AG04449 (cell line): ENCODE measurements around the gene ARL14.

ENCODE experiments used
- CTCF ChIA-PET: fragments of 350-600 bp; formaldehyde crosslinking; extraction: SDS; loops from one replicate; lab custom pipeline; 2021; ENCODE audit warnings: antibody characterized with exemption; lab: Yijun Ruan, JAX
- POLR2A ChIA-PET: fragments of 400-600, 350-600 bp; formaldehyde crosslinking; extraction: SDS; loops from one replicate; lab custom pipeline; 2020; ENCODE audit warnings: antibody characterized with exemption, inconsistent platforms; lab: Yijun Ruan, JAX
- DNase-seq: peaks from one replicate; pipeline ENCODE4 v3.0.0-alpha.2; 2010; ENCODE audit warnings: low read depth, low spot score
- H3K4me3 ChIP-seq: 2 replicates; pipeline ENCODE4 v1.5.1; 2011; ENCODE audit warnings: low read depth, mild to moderate bottlenecking, control low read depth, low read length
- CTCF ChIP-seq: IDR thresholded peaks from one replicate; pipeline ENCODE4 v1.5.1; 2011; ENCODE audit warnings: mild to moderate bottlenecking, moderate library complexity, low read length, control low read depth, inconsistent platforms; ENCODE audit not compliant: insufficient read depth; ENCODE audit errors: missing control alignments

Gene ARL14

GRCh38 chr3:160671231-160671630 lies 5.7 kb upstream of the ARL14 start:
- DNase-seq, result no peak
- no peak for TF ChIP-seq CTCF
- no peak overlapping the region for H3K4me3 ChIP-seq
- ChIA-PET CTCF (no interaction called here), POLR2A (no interaction called here)

GRCh38 chr3:160671995-160672394 lies 5.0 kb upstream of the ARL14 start:
- H3K4me3 ChIP-seq, result no peak overlapping the region
- DNase-seq, result no peak
- ChIA-PET POLR2A (no interaction called here), CTCF (interaction anchor here (2.4 kb wide), 1 partner anchor 14 kb away, joined by 16 read pairs; no protein-coding TSS in a partner anchor)
- TF ChIP-seq CTCF, result no peak

GRCh38 chr3:160673188-160673587 lies 3.8 kb upstream of the ARL14 start:
- no peak overlapping the region for H3K4me3 ChIP-seq
- TF ChIP-seq CTCF, result no peak
- no peak for DNase-seq
- POLR2A ChIA-PET, result no interaction called here
- CTCF ChIA-PET, result interaction anchor here (2.4 kb wide), 1 partner anchor 13 kb away, joined by 16 read pairs; no protein-coding TSS in a partner anchor

GRCh38 chr3:160675566-160676124 lies 1.3 kb upstream of the ARL14 start:
- ChIA-PET POLR2A (no interaction called here), CTCF (no interaction called here)
- TF ChIP-seq CTCF, result no peak
- H3K4me3 ChIP-seq, result no peak overlapping the region
- DNase-seq, result no peak

DNA sequence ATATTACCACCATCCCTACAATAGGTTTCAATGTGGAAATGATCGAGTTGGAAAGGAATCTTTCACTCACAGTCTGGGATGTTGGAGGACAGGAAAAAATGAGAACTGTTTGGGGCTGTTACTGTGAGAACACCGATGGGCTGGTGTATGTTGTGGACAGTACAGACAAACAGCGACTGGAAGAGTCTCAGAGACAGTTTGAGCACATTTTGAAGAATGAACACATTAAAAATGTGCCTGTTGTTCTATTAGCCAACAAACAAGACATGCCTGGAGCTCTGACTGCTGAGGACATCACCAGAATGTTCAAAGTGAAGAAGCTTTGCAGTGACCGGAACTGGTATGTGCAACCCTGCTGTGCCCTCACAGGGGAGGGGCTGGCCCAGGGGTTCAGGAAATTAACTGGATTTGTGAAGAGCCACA lies 510 bp downstream of the ARL14 start:
- TF ChIP-seq CTCF, result no peak
- ChIA-PET CTCF (interaction anchor here (3.0 kb wide), 1 partner anchor 9 kb away, joined by 31 read pairs; no protein-coding TSS in a partner anchor), POLR2A (no interaction called here)
- no peak overlapping the region for H3K4me3 ChIP-seq
- DNase-seq, result no peak

GRCh38 chr3:160678292-160678842 lies 1.4 kb downstream of the ARL14 start:
- no peak for TF ChIP-seq CTCF
- POLR2A ChIA-PET, result no interaction called here
- H3K4me3 ChIP-seq, result no peak overlapping the region
- CTCF ChIA-PET, result interaction anchor here (1.2 to 3.0 kb wide), 3 partner anchors 8 to 263 kb away, joined by 4 to 31 read pairs (median 5); no protein-coding TSS in a partner anchor
- no peak for DNase-seq
